ENCODE results near the gene KCNF1. TPM values are rescaled to one million over a fixed set of nuclear protein-coding genes. Genes with fewer than 3 reads are reported as not detected.

KCNF1 gene
- total RNA-seq, 1 donor from 2014 or later: not detected

GRCh38 chr2:10947446-10948187 lies 35.9 kb downstream of the KCNF1 start:
- Histone ChIP-seq H3K9ac (no peak overlapping the region), H3K27ac (no peak overlapping the region), H4K20me1 (ENCODE audit: low read depth) (no peaks in the 10 kb centered on the region), H2AFZ (replicated peaks) (no peak overlapping the region), H3F3A (ENCODE audit: low read depth) (no peaks in the 10 kb centered on the region), H3K36me3 (no peaks in the 10 kb centered on the region), H3K27me3 (no peaks in the 10 kb centered on the region), H3K79me2 (ENCODE audit: low read depth) (no peaks in the 10 kb centered on the region), H3K4me3 (no peak overlapping the region), H3K4me1 (no peaks in the 10 kb centered on the region), H3K4me2 (no peak overlapping the region), H3K9me3 (ENCODE audit: low read depth) (no peaks in the 10 kb centered on the region)
- Mint-ChIP-seq H3K36me3 (no peaks in the 10 kb centered on the region), H3K27me3 (ENCODE audit: insufficient read depth, low read depth) (peaks cover 10% of the 10 kb centered on the region), H3K9me3 (peaks cover 15% of the 10 kb centered on the region), H3K4me3 (peak overlapping the region; percentile 13), H3K4me1 (peaks cover 30% of the 10 kb centered on the region), H3K27ac (peak overlapping the region; percentile 78)
- TF ChIP-seq EZH2phosphoT487 (IDR thresholded peaks at IDR 0.05): no peak
- TF ChIP-seq EZH2 (IDR thresholded peaks at IDR 0.05): no peak
- TF ChIP-seq CTCF (IDR thresholded peaks at IDR 0.05): no peak
- no peak for DNase-seq (ENCODE audit: low spot score)

- Histone ChIP-seq H3K79me2 (ENCODE audit: low read depth) (no peaks in the 10 kb centered on the region), H3K9me3 (ENCODE audit: low read depth) (no peaks in the 10 kb centered on the region), H3F3A (ENCODE audit: low read depth) (no peaks in the 10 kb centered on the region), H2AFZ (replicated peaks) (no peak overlapping the region), H3K27me3 (no peaks in the 10 kb centered on the region), H3K27ac (no peak overlapping the region), H4K20me1 (ENCODE audit: low read depth) (no peaks in the 10 kb centered on the region), H3K9ac (no peak overlapping the region), H3K4me1 (no peaks in the 10 kb centered on the region), H3K36me3 (no peaks in the 10 kb centered on the region), H3K4me3 (no peak overlapping the region), H3K4me2 (no peak overlapping the region)
- H3K36me3 Mint-ChIP-seq: no peaks in the 10 kb centered on the region
- peaks cover 10% of the 10 kb centered on the region for H3K27me3 Mint-ChIP-seq (ENCODE audit: insufficient read depth, low read depth)
- DNase-seq (ENCODE audit: low spot score): no peak
- TF ChIP-seq EZH2phosphoT487 (IDR thresholded peaks at IDR 0.05) (no peak), CTCF (IDR thresholded peaks at IDR 0.05) (no peak), EZH2 (IDR thresholded peaks at IDR 0.05) (no peak)
- peak overlapping the region; percentile 13 for H3K4me3 Mint-ChIP-seq
- peaks cover 30% of the 10 kb centered on the region for H3K4me1 Mint-ChIP-seq
- H3K9me3 Mint-ChIP-seq: peaks cover 17% of the 10 kb centered on the region
- H3K27ac Mint-ChIP-seq: peak overlapping the region; percentile 84
Observed at GRCh38 chr2:10948188-10948564, 36.4 kb downstream of the KCNF1 start.

- no peaks in the 10 kb centered on the region for H3K79me2 ChIP-seq (ENCODE audit: low read depth)
- H3F3A ChIP-seq (ENCODE audit: low read depth): no peaks in the 10 kb centered on the region
- H3K4me1 ChIP-seq: no peaks in the 10 kb centered on the region
- H3K9me3 ChIP-seq (ENCODE audit: low read depth): no peaks in the 10 kb centered on the region
- no peaks in the 10 kb centered on the region for H3K36me3 ChIP-seq
- no peak overlapping the region for H3K27ac ChIP-seq
- TF ChIP-seq EZH2 (IDR thresholded peaks at IDR 0.05): no peak
- TF ChIP-seq EZH2phosphoT487 (IDR thresholded peaks at IDR 0.05): no peak
- TF ChIP-seq CTCF (IDR thresholded peaks at IDR 0.05): no peak
- no peak overlapping the region for H3K9ac ChIP-seq
- Mint-ChIP-seq H3K36me3 (peaks cover 2% of the 10 kb centered on the region), H3K4me1 (peaks cover 32% of the 10 kb centered on the region), H3K27me3 (ENCODE audit: insufficient read depth, low read depth) (peaks cover 14% of the 10 kb centered on the region), H3K9me3 (peaks cover 22% of the 10 kb centered on the region), H3K27ac (peak overlapping the region; percentile 84), H3K4me3 (no peak overlapping the region)
- no peaks in the 10 kb centered on the region for H3K27me3 ChIP-seq
- no peaks in the 10 kb centered on the region for H4K20me1 ChIP-seq (ENCODE audit: low read depth)
- no peak for DNase-seq (ENCODE audit: low spot score)
- H2AFZ ChIP-seq (replicated peaks): no peak overlapping the region
- no peak overlapping the region for H3K4me2 ChIP-seq
- H3K4me3 ChIP-seq: no peak overlapping the region
Observed at GRCh38 chr2:10948606-10949230, 37.0 kb downstream of the KCNF1 start.
